ENCODE data around the gene PPP1R13L. TPM values are rescaled to one million over a fixed set of nuclear protein-coding genes. Genes with fewer than 3 reads are reported as not detected.

PPP1R13L gene
- total and polyA plus RNA-seq, 11 donors, result 92.3 to 400 (median 139) TPM

DNA sequence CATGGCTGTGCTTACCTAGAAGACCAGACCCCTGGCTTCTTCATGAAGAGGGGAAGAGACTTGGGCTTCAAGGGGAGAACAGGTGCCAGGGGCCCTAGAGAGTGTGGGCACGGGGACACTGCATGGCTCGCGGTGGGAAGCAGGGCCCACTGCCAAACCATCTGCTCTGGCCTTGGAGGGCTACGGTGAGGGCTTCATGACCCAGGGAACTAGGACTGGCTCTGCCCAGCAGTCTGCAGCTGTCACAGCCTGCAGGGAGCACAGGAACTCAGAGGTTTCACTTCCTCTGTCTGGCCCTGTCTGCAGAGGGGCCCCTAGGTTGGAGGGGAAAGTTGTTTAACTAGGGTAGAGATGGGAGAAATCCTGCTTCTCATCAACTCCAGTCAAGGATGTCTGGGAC lies 14.5 kb upstream of the PPP1R13L start:
- no peaks in the 10 kb centered on the region for H3K27me3 ChIP-seq
- peaks cover 0 to 68% (median 48%) of the 10 kb centered on the region in 9 donors for H3K36me3 ChIP-seq
- H3K4me1 ChIP-seq, result peaks cover 2 to 41% (median 17%) of the 10 kb centered on the region in 12 donors
- 39 to 80% (median 43%) methylated on average over 1 to 4 of the region's 4 CpGs for WGBS, 4 donors
- no peak overlapping the region for H3K4me3 ChIP-seq
- intact Hi-C loops (cut with DNase I), result no loop called here
- TF ChIP-seq, protein P1, sequence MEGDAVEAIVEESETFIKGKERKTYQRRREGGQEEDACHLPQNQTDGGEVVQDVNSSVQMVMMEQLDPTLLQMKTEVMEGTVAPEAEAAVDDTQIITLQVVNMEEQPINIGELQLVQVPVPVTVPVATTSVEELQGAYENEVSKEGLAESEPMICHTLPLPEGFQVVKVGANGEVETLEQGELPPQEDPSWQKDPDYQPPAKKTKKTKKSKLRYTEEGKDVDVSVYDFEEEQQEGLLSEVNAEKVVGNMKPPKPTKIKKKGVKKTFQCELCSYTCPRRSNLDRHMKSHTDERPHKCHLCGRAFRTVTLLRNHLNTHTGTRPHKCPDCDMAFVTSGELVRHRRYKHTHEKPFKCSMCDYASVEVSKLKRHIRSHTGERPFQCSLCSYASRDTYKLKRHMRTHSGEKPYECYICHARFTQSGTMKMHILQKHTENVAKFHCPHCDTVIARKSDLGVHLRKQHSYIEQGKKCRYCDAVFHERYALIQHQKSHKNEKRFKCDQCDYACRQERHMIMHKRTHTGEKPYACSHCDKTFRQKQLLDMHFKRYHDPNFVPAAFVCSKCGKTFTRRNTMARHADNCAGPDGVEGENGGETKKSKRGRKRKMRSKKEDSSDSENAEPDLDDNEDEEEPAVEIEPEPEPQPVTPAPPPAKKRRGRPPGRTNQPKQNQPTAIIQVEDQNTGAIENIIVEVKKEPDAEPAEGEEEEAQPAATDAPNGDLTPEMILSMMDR (IDR thresholded peaks at IDR 0.05), result no peak
- TF ChIP-seq POLR2A (IDR thresholded peaks at IDR 0.05), result no peak
- DNase-seq (peak in 2 of 5 donors; percentile 58 to 61), ATAC-seq (no peak)
- peak overlapping the region in 2 of 12 donors; percentile 10 to 53 for H3K27ac ChIP-seq
- no peaks in the 10 kb centered on the region for H3K9me3 ChIP-seq

DNA sequence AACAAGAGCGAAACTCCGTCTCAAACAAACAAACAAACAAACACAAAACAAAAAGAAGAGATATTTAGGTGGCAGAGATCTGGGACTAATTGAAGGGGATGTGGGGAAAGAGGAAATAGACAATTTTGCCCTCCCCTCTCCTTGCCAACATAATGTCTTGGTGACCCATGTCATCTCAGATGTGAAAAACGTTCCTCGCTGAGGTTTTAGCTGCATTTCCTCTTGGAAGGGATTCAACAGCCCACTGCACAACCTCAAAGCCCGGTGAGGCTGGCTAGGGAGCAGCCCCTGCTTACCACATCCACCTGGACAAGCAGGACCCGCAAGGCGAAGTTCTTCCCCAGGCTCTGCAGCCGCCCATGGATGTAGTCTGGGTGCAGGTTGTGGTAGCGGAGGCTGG lies 13.9 kb upstream of the PPP1R13L start:
- 70 to 80% (median 74%) methylated on average over 8 to 9 of the region's 9 CpGs for WGBS, 4 donors
- H3K27ac ChIP-seq, result peak overlapping the region in 2 of 12 donors; percentile 10 to 53
- peaks cover 0 to 74% (median 54%) of the 10 kb centered on the region in 9 donors for H3K36me3 ChIP-seq
- no peak overlapping the region for H3K4me3 ChIP-seq
- TF ChIP-seq POLR2A (IDR thresholded peaks at IDR 0.05), result no peak
- TF ChIP-seq, protein P1 (IDR thresholded peaks at IDR 0.05), result no peak
- intact Hi-C loops (cut with DNase I), result no loop called here
- no peaks in the 10 kb centered on the region for H3K9me3 ChIP-seq
- no peak for DNase-seq
- H3K27me3 ChIP-seq, result no peaks in the 10 kb centered on the region
- no peak for ATAC-seq
- H3K4me1 ChIP-seq, result peaks cover 2 to 35% (median 12%) of the 10 kb centered on the region in 12 donors

DNA sequence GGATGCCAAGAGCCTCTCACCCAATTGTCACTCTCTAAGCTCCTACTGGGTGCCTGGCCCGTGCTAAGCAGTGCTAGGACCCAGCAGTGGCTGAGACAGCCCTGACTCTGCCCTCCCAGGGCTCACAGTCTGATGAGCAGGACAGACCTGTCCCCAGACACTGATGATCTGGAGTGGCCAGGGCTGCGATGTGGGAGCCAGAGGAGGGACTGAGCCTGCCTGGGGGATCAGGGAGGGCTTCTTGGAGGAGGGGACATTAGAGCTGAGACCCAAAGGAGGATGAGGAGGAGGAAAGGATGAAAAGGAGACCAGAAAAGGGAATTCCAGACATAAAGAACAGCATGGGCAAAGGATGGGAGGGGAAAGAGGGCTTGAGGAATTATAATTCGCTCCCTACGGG lies 12.3 kb upstream of the PPP1R13L start:
- Histone ChIP-seq H3K9me3 (no peaks in the 10 kb centered on the region), H3K4me1 (peaks cover 0 to 27% (median 4%) of the 10 kb centered on the region in 12 donors), H3K36me3 (peaks cover 0 to 89% (median 70%) of the 10 kb centered on the region in 9 donors), H3K27ac (peak overlapping the region in 6 of 12 donors; percentile 24 to 57 (median 55)), H3K4me3 (no peak overlapping the region), H3K27me3 (no peaks in the 10 kb centered on the region)
- no peak for TF ChIP-seq POLR2A (IDR thresholded peaks at IDR 0.05)
- TF ChIP-seq, protein P1 (IDR thresholded peaks at IDR 0.05), result no peak
- ATAC-seq (no peak), DNase-seq (peak in 1 of 5 donors; percentile 33)
- intact Hi-C loops (cut with DNase I), result no loop called here
- 62 to 91% (median 74%) methylated on average over 4 of the region's 4 CpGs for WGBS, 4 donors

DNA sequence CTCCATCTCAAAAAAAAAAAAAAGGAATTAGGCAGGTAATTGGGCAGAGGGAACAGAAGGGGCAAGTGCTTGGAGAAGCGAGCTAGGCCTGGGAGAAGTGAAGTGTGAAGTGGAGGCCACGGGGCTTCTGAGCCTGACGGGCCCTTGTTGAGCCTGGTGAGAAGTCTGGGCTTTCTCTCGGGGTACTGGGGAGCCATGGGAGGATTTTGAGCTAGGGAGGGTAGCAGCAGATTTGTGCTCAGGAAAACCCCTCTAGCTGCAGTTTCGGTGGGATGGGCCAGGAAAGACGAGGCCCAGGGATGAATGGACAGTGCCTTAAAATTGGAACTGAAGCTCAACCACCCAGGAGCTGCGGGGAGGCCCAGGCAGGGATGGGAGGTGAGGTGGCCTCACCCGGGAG lies 9.6 kb upstream of the PPP1R13L start:
- WGBS, 4 donors, result 89 to 97% (median 94%) methylated on average over 8 of the region's 8 CpGs

More for the DNA sequence above, 9.6 kb upstream of the PPP1R13L start:
- no peaks in the 10 kb centered on the region for H3K27me3 ChIP-seq
- no peaks in the 10 kb centered on the region for H3K9me3 ChIP-seq
- TF ChIP-seq POLR2A (IDR thresholded peaks at IDR 0.05), result no peak
- TF ChIP-seq, protein P1 (IDR thresholded peaks at IDR 0.05), result no peak
- no peak overlapping the region for H3K4me3 ChIP-seq
- no peak overlapping the region for H3K27ac ChIP-seq
- intact Hi-C loops (cut with DNase I), result no loop called here
- peaks cover 0 to 81% (median 63%) of the 10 kb centered on the region in 9 donors for H3K36me3 ChIP-seq
- ATAC-seq, result no peak
- H3K4me1 ChIP-seq, result peaks cover 0 to 23% (median 4%) of the 10 kb centered on the region in 12 donors
- peak in 1 of 5 donors; percentile 24 for DNase-seq

Measured in heart left ventricle (tissue), 16 donors.